Measurements from ENCODE around the gene CERT1. TPM values are rescaled to one million over a fixed set of nuclear protein-coding genes. Genes with fewer than 3 reads are reported as not detected.

The CERT1 gene
- total and polyA plus RNA-seq, 2 donors (not counting 3 experiments of a cell fraction or from before 2014, with no cell fraction given), result 8.0 to 21.3 TPM

DNA sequence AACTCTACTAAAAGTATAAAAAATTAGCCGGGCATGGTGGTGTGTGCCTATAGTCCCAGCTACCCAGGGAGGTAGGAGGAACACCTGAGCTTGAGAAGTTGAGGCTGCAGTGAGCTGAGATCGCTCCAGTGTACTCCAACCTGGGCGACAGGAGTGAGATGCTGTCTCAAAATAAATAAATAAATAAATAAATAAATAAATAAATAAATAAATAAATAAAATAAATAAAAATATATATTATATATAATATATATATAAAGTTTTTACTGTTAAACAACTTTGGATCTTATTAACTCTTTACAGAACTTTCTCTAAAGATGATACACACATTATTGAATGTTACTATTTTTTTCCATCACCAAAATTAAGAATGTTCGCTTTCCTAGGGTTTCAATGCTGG, 136.0 kb downstream of the CERT1 start:
- DNase-seq (ENCODE audit: low read depth, low spot score), result no peak
- TF ChIP-seq, protein P1, sequence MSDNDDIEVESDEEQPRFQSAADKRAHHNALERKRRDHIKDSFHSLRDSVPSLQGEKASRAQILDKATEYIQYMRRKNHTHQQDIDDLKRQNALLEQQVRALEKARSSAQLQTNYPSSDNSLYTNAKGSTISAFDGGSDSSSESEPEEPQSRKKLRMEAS (IDR thresholded peaks at IDR 0.05; ENCODE audit: insufficient read depth, insufficient read length), result no peak
- TF ChIP-seq GATA2 (IDR thresholded peaks at IDR 0.05; ENCODE audit: insufficient read depth, insufficient read length, low read depth, low read length), result no peak
- no peak for TF ChIP-seq FOS (IDR thresholded peaks at IDR 0.05; ENCODE audit: borderline replicate concordance, insufficient read depth, low read length)
- no peak for TF ChIP-seq CTCF (IDR thresholded peaks at IDR 0.05; ENCODE audit: extremely low read depth in 1 of 2, insufficient read depth in 1 of 2, low read depth in 1 of 2, low read length in 2 of 2)
- no peak for TF ChIP-seq POLR2AphosphoS5 (IDR thresholded peaks at IDR 0.05; ENCODE audit: insufficient read depth, low read depth, low read length)
- no peak for TF ChIP-seq EZH2 (IDR thresholded peaks at IDR 0.05; ENCODE audit: borderline replicate concordance, low read depth, low read length, severe bottlenecking)
- TF ChIP-seq MYC (IDR thresholded peaks at IDR 0.05; ENCODE audit: low read depth, low read length), result no peak
- TF ChIP-seq POLR2A (IDR thresholded peaks at IDR 0.05; ENCODE audit: low read depth, low read length), result no peak
- TF ChIP-seq JUN (IDR thresholded peaks at IDR 0.05; ENCODE audit: borderline replicate concordance, insufficient read depth, insufficient read length, low read depth), result no peak
- FAIRE-seq, result no peak
- Histone ChIP-seq H3K36me3 (ENCODE audit: control insufficient read depth in 2 of 2, extremely low read depth in 1 of 2, insufficient read depth in 2 of 2, low read length in 2 of 2) (peaks cover 0 to 2% of the 10 kb centered on the region in 2 experiments), H3K4me1 (ENCODE audit: control insufficient read depth, extremely low read depth, insufficient read depth, low read length) (no peaks in the 10 kb centered on the region), H2AFZ (ENCODE audit: low read depth, low read length) (no peak overlapping the region), H3K9me1 (replicated peaks; ENCODE audit: control insufficient read depth, extremely low read depth, insufficient read depth, low read length) (no peaks in the 10 kb centered on the region), H3K9me3 (replicated peaks; ENCODE audit: control insufficient read depth, insufficient read depth, low read length) (no peaks in the 10 kb centered on the region), H3K4me2 (ENCODE audit: insufficient read depth, low read length) (no peak overlapping the region), H4K20me1 (replicated peaks; ENCODE audit: control insufficient read depth, extremely low read depth, insufficient read depth, low read length) (no peaks in the 10 kb centered on the region), H3K27ac (ENCODE audit: insufficient read depth, low read depth, low read length) (no peak overlapping the region), H3K27me3 (ENCODE audit: control insufficient read depth in 2 of 2, insufficient read depth in 2 of 2, low read length in 2 of 2) (no peaks in the 10 kb centered on the region), H3K4me3 (replicated peaks in 1 of 3; ENCODE audit: insufficient read depth in 1 of 3, low read depth in 1 of 3, low read length in 3 of 3) (no peak overlapping the region), H3K79me2 (ENCODE audit: control insufficient read depth, insufficient read depth, low read length) (no peaks in the 10 kb centered on the region), H3K9ac (replicated peaks; ENCODE audit: extremely low read depth, insufficient read depth, low read length) (no peak overlapping the region)
- CTCF ChIA-PET, result interaction anchor here (0.9 to 3.4 kb wide), 3 partner anchors 10 to 305 kb away, joined by 4 to 9 read pairs (median 4); no protein-coding TSS in a partner anchor
- intact Hi-C loops (cut with micrococcal nuclease), result no loop called here
- POLR2A ChIA-PET, result no interaction called here
- BruUV-seq (replicated peaks), result no TSS peak
- dilution Hi-C loops (cut with MboI; ENCODE audit: extremely low pct_ligation_motif_present, low sequenced_read_pairs), result no loop called here

Measured in endothelial cell of umbilical vein (primary cell).